Spleen (tissue), 11 donors: ENCODE measurements around the gene NABP1. TPM values are rescaled to one million over a fixed set of nuclear protein-coding genes. Genes with fewer than 3 reads are reported as not detected.
A peak's percentile ranks its signal among the peaks of the same experiment; 100 is the strongest.

Experiments
- DNase-seq: peaks from one replicate; pipeline ENCODE4 v3.0.0-alpha.2; 2020
- H3K27ac ChIP-seq, 8 donors: fragments of 200-600 bp; sonication (generic) in 7 of 8; 1 replicate in 4 of 8; 2 replicates in 4 of 8; pipeline versions ENCODE4 v1.5.0 to v1.8.0; 2016 to 2021; ENCODE audit warnings: inconsistent platforms in 4 of 8, mild to moderate bottlenecking in 4 of 8, moderate library complexity in 1 of 8
- H3K27me3 ChIP-seq, 7 donors: fragments of 200-600 bp; sonication (generic) in 6 of 7; replicated peaks in 1 of 7; 1 replicate in 4 of 7; 2 replicates in 3 of 7; pipeline versions ENCODE4 v1.5.0 to v1.8.0; 2016 to 2021; ENCODE audit warnings: inconsistent platforms in 3 of 7, mild to moderate bottlenecking in 1 of 7
- H3K36me3 ChIP-seq, 6 donors: fragments of 200-600 bp; sonication (generic) in 5 of 6; 1 replicate in 4 of 6; 2 replicates in 2 of 6; pipeline versions ENCODE4 v1.5.0 to v1.8.0; 2016 to 2021; ENCODE audit warnings: inconsistent platforms in 2 of 6
- H3K4me1 ChIP-seq, 6 donors: fragments of 200-600 bp; sonication (generic) in 5 of 6; 1 replicate in 3 of 6; 2 replicates in 3 of 6; pipeline versions ENCODE4 v1.5.0 to v1.8.0; 2016 to 2021; ENCODE audit warnings: inconsistent platforms in 3 of 6
- H3K4me3 ChIP-seq, 8 donors: fragments of 200-600 bp; sonication (generic) in 7 of 8; 1 replicate in 4 of 8; 2 replicates in 4 of 8; pipeline versions ENCODE4 v1.5.0 to v1.8.0; 2016 to 2021; ENCODE audit warnings: inconsistent platforms in 4 of 8, mild to moderate bottlenecking in 4 of 8, moderate library complexity in 2 of 8
- H3K9me3 ChIP-seq, 8 donors: fragments of 200-600 bp; sonication (generic) in 7 of 8; 1 replicate in 4 of 8; 2 replicates in 4 of 8; pipeline versions ENCODE4 v1.5.0 to v1.8.0; 2016 to 2021; ENCODE audit warnings: inconsistent platforms in 4 of 8
- CTCF ChIP-seq, 11 experiments: fragments of 200-600 bp in 7 of 11; fragments of 450-650 bp in 4 of 11; sonication (generic) in 4 of 11; IDR thresholded peaks in 8 of 11; conservative IDR thresholded peaks in 3 of 11; 1 replicate in 7 of 11; 2 replicates in 4 of 11; pipeline versions ENCODE4 v1.4.0 to v1.8.0; 2016 to 2021; ENCODE audit warnings: antibody characterized with exemption in 11 of 11, inconsistent platforms in 4 of 11, mild to moderate bottlenecking in 1 of 11
- POLR2A ChIP-seq, 3 donors: fragments of 450-650 bp; IDR thresholded peaks; one replicate each; pipeline ENCODE4 v1.5.1; 2017; ENCODE audit warnings: antibody characterized with exemption in 3 of 3, mild to moderate bottlenecking in 1 of 3
- POLR2AphosphoS5 ChIP-seq, 3 donors: sonication (generic); formaldehyde crosslinking; IDR thresholded peaks; one replicate each; pipeline ENCODE4 v1.5.1; 2017; ENCODE audit warnings: antibody characterized with exemption in 3 of 3
- WGBS, 5 donors: extraction: QIAGEN DNeasy Blood & Tissue Kit in 3 of 5; methylation state at CpG; one replicate each; pipeline versions ENCODE4 v1.1.5 to v1.1.7; 2013 to 2018; 5-methylcytosine and 5-hydroxymethylcytosine counted together
- intact Hi-C: fragments of 100-400 bp; cut with DNase I; formaldehyde crosslinking; loops from one replicate; pipeline ENCODE4 v1.15.0; 2023; ENCODE audit warnings: low total_unique reads
- polyA plus RNA-seq, 3 donors: library from polyadenylated mRNA; stranded (reverse); fragments of 200-250 nt; gene quantifications; one replicate each; pipeline ENCODE4 v1.2.1, GENCODE V29; 2013
- total RNA-seq, 7 donors: library from RNA; depleted of rRNA in 3 of 7; stranded (reverse); fragments of >200 nt in 3 of 7; fragmentation: NEBNext Ultra II Directional in 4 of 7; extraction: Animal tissue kit (Norgen Biotek cat#: 25700) in 4 of 7; gene quantifications; one replicate each; pipeline versions ENCODE4 v1.1.0 to v1.2.1, GENCODE V29; 2016 to 2021
- donor health status: healthy with polysubstance abuse.
- donor health status: DM: no; HTN: no; CAD: no; lungs with moderate emphysema.
- donor health status: DM: no; HTN: no; CAD: no.
- donor health status: Bipolar disorder and iron deficiency.
- donor health status: healthy.
- donor health status: DM: no; HTN: no; CAD: no.
- donor health status: DM: yes; HTN: yes; CAD: no.

The NABP1 gene
- total and polyA plus RNA-seq, 10 donors, result 33.0 to 292 (median 176) TPM

GRCh38 chr2:191636235-191636543 is 41.7 kb upstream of the NABP1 start:
- H3K4me3 ChIP-seq, result no peak overlapping the region
- intact Hi-C loops, result no loop called here
- H3K36me3 ChIP-seq, result no peaks in the 10 kb centered on the region
- peaks cover 14 to 42% (median 22%) of the 10 kb centered on the region in 6 donors for H3K4me1 ChIP-seq
- H3K27me3 ChIP-seq, result no peaks in the 10 kb centered on the region
- H3K27ac ChIP-seq, result no peak overlapping the region
- TF ChIP-seq POLR2AphosphoS5 (IDR thresholded peaks at IDR 0.05) (no peak), CTCF (IDR thresholded peaks at IDR 0.05 in 8 of 11, conservative IDR thresholded peaks at IDR 0.05 in 3 of 11) (no peak), POLR2A (IDR thresholded peaks at IDR 0.05) (no peak)
- no peaks in the 10 kb centered on the region for H3K9me3 ChIP-seq
- no peak for DNase-seq

- Histone ChIP-seq H3K4me1 (peaks cover 14 to 42% (median 22%) of the 10 kb centered on the region in 6 donors), H3K36me3 (no peaks in the 10 kb centered on the region), H3K27me3 (no peaks in the 10 kb centered on the region), H3K9me3 (no peaks in the 10 kb centered on the region), H3K27ac (peak overlapping the region in 4 of 8 donors; percentile 79 to 87 (median 83)), H3K4me3 (no peak overlapping the region)
- DNase-seq, result no peak
- 93 to 100% (median 98%) methylated on average over 1 of the region's 1 CpG for WGBS, 5 donors
- intact Hi-C loops, result no loop called here
- no peak for TF ChIP-seq CTCF (IDR thresholded peaks at IDR 0.05 in 8 of 11, conservative IDR thresholded peaks at IDR 0.05 in 3 of 11)
- no peak for TF ChIP-seq POLR2A (IDR thresholded peaks at IDR 0.05)
- no peak for TF ChIP-seq POLR2AphosphoS5 (IDR thresholded peaks at IDR 0.05)
Observed at GRCh38 chr2:191636586-191636985, 41.4 kb upstream of the NABP1 start.

GRCh38 chr2:191637182-191638078 is 40.5 kb upstream of the NABP1 start:
- DNase-seq, result no peak
- H3K4me1 ChIP-seq, result peaks cover 14 to 42% (median 22%) of the 10 kb centered on the region in 6 donors
- no peaks in the 10 kb centered on the region for H3K9me3 ChIP-seq
- no peaks in the 10 kb centered on the region for H3K36me3 ChIP-seq
- peak overlapping the region in 1 of 8 donors; percentile 21 for H3K4me3 ChIP-seq
- WGBS, 5 donors, result 70 to 80% (median 76%) methylated on average over 6 of the region's 6 CpGs
- intact Hi-C loops, result no loop called here
- H3K27me3 ChIP-seq, result no peaks in the 10 kb centered on the region
- peak overlapping the region; percentile 57 to 87 (median 80) for H3K27ac ChIP-seq
- no peak for TF ChIP-seq POLR2A (IDR thresholded peaks at IDR 0.05)
- no peak for TF ChIP-seq POLR2AphosphoS5 (IDR thresholded peaks at IDR 0.05)
- no peak for TF ChIP-seq CTCF (IDR thresholded peaks at IDR 0.05 in 8 of 11, conservative IDR thresholded peaks at IDR 0.05 in 3 of 11)

GRCh38 chr2:191638079-191638801 is 39.7 kb upstream of the NABP1 start:
- Histone ChIP-seq H3K4me1 (peaks cover 14 to 42% (median 22%) of the 10 kb centered on the region in 6 donors), H3K27ac (peak overlapping the region; percentile 57 to 87 (median 80)), H3K36me3 (no peaks in the 10 kb centered on the region), H3K4me3 (peak overlapping the region in 1 of 8 donors; percentile 21), H3K27me3 (no peaks in the 10 kb centered on the region), H3K9me3 (no peaks in the 10 kb centered on the region)
- WGBS, 5 donors, result 70 to 86% (median 81%) methylated on average over 6 of the region's 6 CpGs
- peak in 1 of 3 donors; percentile 15 for TF ChIP-seq POLR2AphosphoS5 (IDR thresholded peaks at IDR 0.05)
- no peak for TF ChIP-seq CTCF (IDR thresholded peaks at IDR 0.05 in 8 of 11, conservative IDR thresholded peaks at IDR 0.05 in 3 of 11)
- DNase-seq, result no peak
- intact Hi-C loops, result no loop called here
